HEK293T (cell line): ENCODE data around the gene PTP4A2.

Experiments used
- CTBP1 ChIP-seq: fragments of 450-650 bp; IDR thresholded peaks from 2 replicates; pipeline ENCODE4 v1.6.1; 2016; ENCODE audit warnings: borderline replicate concordance
- FOXK2 ChIP-seq: fragments of 450-650 bp; IDR thresholded peaks from 2 replicates; pipeline ENCODE4 v1.6.1; 2016; ENCODE audit warnings: mild to moderate bottlenecking
- FOXM1 ChIP-seq: fragments of 450-650 bp; IDR thresholded peaks from 2 replicates; pipeline ENCODE4 v1.6.1; 2017; ENCODE audit warnings: mild to moderate bottlenecking, borderline replicate concordance

DNA sequence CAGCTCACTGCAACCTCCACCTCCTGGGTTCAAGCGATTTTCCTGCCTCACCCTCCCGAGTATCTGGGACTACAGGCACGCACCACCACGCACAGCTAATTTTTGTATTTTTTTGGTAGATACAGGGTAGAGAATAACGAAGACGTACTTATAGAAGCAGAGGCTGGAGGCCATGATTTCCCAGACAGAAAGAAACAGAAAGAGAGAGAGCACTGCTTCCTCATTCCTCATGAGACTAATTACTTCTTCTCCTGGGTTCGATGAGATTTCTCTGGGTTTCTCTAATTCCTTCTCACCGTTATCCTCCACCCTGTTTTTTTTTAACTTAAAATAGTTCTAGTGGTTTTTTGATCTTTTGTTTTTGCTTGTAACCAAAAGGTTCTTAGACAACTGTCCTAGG lies 23.4 kb upstream of the PTP4A2 start:
- no peak for TF ChIP-seq CTBP1
- no peak for TF ChIP-seq FOXK2
- no peak for TF ChIP-seq FOXM1
